ENCODE results near the gene TEKT5.
"Not testable (repeated sequence)": the region's sequence is repeated elsewhere in the genome, so short reads cannot be mapped to it uniquely, and the experiment has no call there.

The TEKT5 gene

DNA sequence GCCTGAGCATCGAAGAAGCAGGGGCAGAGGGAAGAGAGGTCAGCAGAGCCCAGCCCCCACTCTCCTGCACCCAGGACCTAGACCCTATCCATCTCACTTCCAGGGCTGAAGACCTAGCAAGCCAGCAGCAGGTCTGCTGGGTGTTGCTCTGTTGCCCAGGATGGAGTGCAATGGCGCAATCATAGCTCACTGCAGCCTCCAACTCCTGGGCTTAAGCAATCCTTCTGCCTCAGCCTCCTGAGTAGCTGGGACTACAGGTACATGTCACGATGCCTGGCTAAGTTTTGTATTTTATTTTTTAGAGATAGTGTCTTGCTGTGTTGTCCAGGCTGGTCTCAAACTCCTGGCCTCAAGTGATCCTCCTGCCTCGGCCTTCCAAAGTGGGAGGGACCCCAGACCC lies 61.3 kb downstream of the TEKT5 start:
- DNase-seq (ENCODE audit: low read depth in 2 of 2) = not testable (repeated sequence)

DNA sequence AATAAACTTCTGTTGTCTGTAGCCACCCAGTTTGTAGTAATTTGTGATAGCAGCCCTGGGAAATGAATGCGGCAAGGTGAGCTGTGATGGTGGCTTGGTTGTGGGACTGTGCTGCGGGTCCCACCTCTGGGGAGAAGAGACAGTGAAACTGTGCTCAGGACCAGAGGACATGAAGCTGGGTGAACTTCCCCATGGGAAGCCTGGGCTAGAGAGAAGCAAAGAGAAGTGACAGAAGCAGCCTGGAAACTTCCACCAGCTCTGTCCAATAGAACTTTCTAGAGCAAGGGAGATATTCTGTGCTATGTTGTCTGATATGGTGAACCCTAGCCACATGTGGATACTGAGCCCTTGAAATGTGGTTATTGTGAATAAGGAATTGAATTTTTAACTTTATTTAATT lies 62.8 kb downstream of the TEKT5 start:
- no peak for DNase-seq (ENCODE audit: low read depth in 2 of 2)

DNA sequence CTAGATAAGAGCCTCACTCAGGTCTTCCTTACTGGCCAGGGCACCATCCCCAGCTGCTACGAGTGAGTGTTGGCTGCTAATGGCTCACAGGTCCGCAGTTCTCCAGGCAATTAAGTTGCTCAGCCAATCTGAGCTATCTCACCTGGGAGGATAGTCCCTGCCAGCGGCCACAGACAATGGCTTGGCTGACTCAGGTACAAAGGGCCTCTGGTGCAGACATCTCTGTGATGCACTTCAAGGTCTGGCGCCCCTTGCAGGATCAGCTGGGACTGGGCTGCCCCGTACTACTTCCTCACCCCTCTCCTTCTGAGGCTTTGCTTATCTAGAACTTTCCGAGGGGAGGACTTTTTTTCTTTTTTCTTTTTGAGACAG lies 65.2 kb downstream of the TEKT5 start:
- no peak for DNase-seq (ENCODE audit: low read depth in 2 of 2)

DNA sequence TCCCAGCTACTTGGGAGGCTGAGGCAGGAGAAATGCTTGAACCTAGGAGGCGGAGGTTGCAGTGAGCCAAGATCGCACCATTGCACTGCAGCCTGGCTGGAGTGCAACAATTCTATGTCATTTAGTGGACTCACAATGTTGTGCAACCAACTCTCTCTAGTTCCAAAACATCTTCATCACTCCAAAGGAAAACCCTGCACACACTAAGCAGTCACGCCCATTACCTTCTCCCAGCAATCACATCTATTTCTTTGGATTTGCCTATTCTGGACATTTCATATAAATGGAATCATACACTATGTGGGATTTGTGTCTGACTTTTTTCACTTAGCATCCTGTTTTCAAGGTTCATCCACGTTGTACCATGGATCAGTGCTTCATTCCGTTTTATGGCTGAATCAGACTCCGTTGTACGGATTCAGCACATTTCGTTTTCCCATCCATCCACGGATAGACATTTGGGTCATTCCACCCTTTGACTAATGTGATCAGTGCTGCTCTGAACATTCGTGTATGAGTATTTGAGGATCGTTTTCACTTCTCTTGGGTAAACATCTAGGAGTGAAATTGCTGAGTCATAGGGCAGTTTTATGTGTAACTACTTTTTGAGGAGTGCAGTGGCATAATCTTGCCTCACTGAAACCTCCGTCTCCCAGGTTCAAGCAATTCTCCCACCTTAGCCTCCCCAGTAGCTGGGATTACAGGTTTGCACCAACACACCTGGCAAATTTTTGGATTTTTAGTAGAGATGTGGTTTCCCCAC lies 69.0 kb downstream of the TEKT5 start:
- no peak for DNase-seq (ENCODE audit: low read depth in 2 of 2)

DNA sequence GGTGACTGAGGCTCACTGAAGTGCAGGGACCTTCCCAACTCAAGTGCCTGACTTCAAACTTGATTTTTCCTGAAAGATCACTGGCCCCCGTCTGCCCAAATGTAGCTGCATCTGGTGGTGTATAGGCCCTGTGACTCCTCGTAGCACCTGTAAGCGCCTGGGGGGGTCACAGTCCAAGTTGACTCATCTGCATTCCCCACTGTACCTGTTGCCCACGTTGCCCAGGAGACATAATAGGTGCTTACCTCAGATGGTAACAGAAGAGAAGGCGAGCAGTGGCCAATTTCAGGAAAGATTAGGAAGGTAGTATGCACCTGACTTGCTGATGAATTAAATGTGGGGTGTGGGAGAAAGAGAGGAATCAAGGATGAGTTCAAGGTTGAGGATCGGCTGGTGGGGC lies 70.2 kb downstream of the TEKT5 start:
- no peak for DNase-seq (ENCODE audit: low read depth in 2 of 2)

DNA sequence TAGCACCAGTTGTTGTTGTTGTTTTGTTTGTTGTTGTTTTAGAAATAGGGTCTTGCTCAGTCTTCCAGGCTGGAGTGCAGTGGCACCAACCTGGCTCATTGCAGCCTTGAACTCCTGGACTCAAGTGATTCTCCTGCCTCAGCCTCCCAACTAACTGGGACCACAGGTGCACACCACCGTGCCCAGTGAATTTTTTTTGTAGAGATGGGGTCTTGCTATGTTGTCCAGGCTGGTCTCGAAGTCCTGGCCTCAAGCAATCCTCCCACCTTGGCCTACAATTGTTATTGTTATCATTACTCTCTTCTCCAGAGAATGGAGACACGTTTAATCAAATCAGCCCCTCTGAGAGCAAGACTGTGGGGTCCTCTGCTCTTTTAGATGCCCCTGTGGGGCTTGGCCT lies 71.7 kb downstream of the TEKT5 start:
- no peak for DNase-seq (ENCODE audit: low read depth in 2 of 2)

DNA sequence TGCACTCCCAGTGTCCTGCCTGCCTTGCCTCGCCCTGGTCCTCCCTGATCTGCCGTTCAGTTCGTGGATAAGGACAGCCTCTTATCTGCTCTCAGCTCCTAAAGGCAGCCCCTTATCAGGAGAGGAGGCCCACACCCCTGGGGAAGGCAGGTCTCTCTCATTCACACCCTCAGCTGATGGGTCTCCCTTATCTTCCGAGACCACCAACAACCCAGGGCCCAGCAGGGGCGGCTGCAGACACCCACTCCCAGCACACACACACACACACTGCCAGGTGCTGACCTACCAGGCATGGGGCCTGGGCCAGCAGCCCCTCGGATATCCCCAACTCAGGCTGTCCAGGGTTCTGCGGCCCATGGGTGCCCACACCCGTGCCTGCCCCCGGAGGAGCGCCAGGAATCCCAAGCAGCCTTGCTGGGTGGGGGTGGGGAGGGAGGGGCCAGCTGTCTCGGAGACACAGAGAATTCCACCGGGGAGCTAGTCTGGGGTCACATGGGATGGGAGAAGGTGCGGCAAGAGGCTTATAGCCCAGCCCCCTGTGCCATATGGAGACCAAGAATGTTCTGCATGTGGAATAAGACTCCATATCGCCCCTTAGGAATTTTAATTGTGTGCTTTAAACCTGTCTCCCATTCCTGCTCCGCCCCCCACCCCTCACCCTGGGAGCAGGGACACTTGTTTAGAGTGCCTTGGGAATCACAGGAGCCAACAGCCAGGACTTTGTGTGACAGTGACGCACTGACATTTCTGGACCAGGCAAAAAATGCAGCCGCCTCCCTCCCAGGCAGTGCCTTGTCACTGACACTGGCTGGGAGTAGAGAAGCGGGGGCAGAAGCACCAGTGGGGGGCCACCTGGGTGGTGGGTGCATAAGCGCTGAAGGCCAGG lies 72.5 kb downstream of the TEKT5 start:
- no peak for DNase-seq (ENCODE audit: low read depth in 2 of 2)

DNA sequence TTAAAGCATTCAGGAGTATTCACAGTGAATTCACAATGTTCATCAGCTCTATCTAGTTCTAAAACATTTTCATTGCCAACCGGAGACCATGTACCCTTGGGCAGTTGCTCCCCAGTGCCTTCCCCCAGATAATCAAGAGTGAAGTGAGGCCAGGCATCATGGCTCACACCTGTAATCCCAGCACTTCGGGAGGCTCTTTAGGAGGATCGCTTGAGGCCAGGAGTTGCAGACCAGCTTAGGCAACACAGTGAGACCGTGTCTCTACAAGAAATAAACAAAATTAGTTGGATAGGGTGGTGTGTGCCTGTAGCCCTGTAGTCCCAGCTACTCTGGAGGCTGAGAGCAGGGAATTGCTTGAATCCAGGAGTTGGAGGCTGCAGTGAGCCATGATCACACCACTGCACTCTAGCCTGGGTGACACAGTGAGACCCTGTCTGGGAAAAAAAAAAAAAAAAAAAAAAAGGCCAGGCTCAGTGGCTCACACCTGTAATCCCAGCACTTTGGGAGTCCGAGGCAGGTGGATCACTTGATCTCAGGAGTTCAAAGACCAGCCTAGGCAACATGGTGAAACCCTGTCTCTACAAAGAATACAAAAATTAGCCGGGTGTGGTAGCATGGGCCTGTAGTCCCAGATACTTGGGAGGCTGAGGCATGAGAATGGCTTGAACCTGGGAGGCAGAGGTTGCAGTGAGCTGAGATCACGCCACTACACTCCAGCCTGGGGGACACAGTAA lies 73.3 kb downstream of the TEKT5 start:
- DNase-seq (ENCODE audit: low read depth in 2 of 2) = not testable (repeated sequence)

DNA sequence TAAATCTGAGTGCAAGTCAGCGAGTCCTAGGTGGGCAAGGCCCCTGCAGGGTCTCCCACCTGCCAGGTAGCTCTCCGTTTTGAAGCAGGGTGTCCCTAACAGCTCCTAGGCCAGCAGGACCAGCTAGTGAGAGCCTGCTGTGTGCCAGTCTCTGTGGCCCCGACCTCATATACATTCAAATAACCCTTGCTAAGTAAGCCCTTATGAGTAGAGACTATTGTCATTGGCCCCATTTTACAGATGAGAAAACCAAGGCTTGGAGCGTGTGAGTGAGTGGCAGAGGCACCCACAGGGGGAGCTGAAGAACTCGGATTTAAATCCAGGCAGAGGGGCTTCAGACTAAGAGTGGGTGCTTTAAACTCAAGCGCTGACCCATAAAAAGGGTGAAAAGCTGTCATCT lies 74.6 kb downstream of the TEKT5 start:
- DNase-seq (ENCODE audit: low read depth in 2 of 2) = no peak

DNA sequence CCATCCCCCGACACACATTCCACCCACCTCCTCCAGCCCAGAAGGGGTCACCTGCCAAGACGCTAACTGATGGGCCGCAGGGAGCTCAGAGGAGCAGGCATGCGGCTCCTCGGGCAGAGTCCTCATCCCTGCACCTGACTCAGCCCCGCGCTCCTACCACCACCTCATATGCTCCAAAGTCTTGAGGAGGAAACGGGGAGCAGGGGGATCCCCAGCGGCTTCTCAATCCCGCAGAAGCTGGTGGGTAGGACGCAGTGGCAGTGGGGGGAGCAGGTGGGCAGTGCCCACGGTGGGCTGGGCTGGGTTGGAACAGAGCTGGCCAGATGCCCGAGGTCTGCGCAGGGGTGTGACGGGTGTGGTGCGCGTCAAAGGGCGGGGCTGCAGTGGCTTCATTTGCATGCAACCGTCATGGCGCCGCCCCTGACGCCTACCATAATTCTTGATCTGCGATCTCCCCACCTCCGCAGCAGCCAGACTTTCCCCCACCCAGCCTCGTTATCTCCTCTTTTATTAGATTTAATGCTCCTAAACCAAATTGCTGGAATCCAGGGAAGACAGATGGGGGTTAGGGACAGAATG lies 75.4 kb downstream of the TEKT5 start:
- no peak for DNase-seq (ENCODE audit: low read depth in 2 of 2)

DNA sequence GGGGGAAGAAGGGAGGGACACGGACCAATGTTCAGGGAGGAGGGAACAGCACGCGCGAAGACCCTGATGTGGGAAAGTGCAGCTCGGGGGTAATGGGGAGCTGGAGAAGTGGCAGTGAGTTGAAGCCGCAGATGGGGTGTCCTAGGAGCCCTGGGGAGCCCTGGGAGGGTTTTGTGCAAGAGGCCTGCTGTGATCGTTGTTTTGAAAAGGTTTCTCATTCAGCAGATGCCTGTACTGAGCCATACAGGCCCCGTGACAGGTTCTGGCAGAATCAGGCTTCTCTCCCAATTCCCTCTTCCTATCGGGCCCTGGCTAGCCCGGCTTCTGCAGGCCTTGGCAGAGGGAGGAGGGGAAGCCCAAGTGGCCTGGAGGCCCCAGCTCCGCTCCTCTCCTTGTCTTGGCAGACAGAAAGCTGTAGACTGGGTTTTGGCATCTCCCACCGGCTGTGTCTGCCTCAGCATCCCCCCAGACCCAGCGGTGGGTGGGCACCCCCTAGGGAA lies 76.0 kb downstream of the TEKT5 start:
- DNase-seq (ENCODE audit: low read depth in 2 of 2) = no peak

DNA sequence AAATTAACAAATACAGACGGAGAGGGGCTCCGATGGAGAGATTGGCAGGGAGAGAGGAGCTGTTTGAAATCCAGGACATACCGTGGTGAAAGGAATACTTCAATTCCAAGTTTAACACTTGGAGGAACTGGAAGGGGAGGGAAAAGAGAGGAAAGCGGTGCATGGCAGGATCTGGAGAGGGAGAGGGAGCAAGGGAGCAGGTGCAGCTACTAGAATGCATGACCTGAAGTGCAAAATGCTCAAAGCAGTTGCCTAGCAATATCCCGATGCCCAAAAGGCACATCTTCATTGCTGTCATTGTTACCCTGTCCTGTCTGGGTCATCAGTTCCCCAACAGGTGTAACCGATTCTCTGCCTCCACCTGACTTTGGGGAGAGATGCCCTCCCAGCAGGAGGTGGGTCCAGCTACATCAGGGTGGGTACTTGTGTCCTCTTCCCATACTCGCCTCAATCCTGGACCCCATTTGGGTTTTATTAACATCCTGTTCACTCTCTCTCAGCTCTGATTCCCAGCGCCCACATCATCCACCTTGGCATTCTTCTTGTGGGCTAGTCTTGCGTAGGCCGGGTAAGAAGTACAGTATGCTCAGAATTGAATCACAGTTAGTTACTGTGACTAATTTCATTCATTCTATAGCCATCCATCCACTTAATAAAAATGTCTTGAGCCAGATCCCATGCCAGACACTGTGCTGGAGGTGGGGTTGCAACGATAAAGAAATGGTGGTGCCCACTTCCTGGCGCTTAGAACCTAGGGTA lies 76.9 kb downstream of the TEKT5 start:
- DNase-seq (ENCODE audit: low read depth in 2 of 2) = no peak

DNA sequence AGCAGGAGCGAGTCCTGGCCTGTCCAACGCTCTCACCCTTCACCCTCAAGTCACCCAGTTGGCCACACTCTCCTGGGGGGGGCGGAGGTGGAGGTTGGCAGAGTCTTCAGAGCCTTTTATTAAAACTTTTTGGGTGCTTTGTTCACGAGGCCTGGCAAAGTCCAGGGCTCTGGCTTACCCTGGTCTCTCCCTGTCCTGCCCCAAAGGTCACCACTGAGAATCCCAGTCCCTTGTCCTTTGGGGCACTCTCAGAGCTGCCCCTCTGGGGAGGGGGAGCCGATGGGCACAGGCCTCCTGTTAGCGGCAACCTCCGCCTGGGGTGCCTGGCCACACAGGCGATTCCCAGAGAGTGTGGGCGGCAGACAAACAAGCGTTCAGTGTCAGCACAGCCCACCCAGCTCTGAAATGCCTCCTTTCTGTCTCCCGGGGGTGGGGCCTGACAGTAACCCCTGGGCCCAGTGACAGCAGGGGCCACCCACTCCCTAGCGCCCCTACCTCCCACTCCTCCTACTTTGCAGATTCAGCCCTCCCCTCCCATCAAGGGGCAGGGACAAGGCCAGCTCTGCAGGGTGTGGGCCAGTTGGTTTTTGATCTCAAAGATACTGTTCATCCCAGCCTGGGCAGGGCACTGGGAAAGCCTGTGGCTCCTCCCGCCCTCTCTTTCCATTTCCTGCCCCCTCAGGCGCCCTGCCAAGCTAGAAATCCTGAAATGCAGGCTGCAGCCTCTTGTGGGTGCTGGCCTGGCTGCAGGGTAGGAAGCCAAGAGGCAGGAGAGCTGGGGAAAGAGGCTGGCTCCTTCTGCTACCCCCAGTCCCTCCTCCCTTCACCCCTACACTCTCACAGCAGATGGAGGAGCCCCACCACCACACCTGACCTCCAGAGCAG lies 77.7 kb downstream of the TEKT5 start:
- no peak for DNase-seq (ENCODE audit: low read depth in 2 of 2)

DNA sequence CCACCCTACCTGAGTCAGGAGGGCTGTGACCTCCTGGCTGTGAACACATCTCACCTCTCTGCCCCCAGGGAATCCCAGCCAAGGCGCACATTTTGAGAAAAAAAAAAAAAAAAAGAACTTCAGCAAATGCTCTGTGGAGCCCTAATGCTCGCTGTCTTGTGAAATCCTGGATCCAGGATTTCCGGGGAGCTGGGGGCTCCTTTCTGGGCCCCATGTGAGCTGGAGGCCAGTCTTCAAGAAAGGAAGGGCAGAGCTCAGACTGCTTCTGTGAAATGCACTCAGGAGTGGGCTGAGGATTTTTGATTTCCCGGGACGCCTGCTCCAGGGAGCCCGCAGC lies 78.3 kb downstream of the TEKT5 start:
- no peak for DNase-seq (ENCODE audit: low read depth in 2 of 2)

DNA sequence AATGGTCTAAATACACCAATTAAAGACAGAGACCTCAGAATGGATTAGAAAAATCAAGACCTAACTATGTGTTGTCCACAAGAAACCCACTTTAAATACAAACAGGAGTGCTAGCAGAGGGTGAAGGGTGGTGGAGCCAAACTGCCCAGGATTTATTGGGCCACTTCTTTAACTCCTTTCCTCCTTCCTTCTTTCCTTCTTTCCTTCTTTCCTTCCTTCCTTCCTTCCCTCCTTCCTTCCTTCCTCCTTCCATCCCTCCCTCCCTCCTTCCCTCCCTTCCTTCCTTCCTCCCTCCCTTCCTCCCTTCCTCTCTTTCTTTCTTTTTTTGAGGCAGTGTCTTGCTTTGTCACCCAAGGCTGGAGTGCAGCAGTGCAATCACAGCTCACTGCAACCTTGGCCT lies 80.0 kb downstream of the TEKT5 start:
- no peak for DNase-seq (ENCODE audit: low read depth in 2 of 2)

DNA sequence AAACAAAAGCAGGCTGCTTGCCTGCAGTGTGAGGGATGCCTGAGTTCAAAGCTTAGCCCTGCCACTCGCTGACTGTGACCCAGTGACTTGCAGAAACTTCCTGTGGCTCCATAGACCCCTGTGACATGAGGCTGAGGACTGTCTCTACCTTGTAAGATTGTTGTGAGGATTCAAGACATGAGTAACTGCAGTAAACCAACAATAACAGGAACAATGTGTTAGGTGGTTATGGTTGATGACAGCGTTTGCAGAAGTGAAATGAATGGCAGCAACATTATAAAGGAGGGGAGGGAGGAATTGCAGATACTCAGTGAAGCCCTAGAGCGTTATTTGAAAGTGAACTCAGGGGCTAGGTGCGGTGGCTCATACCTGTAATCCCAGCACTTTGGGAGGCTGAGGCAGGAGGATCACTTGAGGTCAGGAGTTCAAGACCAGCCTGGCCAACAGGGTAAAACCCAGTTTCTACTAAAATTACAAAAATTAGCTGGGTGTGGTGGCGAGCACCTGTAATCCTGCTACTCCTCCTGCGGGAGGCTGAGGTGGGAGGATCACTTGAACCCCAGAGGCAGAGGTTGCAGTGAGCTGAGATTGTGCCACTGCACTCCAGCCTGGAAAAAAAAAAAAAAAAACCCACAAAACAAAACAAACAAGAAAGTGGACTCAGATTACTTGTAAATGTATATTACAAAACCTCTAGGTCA lies 80.8 kb downstream of the TEKT5 start:
- no peak for DNase-seq (ENCODE audit: low read depth in 2 of 2)

DNA sequence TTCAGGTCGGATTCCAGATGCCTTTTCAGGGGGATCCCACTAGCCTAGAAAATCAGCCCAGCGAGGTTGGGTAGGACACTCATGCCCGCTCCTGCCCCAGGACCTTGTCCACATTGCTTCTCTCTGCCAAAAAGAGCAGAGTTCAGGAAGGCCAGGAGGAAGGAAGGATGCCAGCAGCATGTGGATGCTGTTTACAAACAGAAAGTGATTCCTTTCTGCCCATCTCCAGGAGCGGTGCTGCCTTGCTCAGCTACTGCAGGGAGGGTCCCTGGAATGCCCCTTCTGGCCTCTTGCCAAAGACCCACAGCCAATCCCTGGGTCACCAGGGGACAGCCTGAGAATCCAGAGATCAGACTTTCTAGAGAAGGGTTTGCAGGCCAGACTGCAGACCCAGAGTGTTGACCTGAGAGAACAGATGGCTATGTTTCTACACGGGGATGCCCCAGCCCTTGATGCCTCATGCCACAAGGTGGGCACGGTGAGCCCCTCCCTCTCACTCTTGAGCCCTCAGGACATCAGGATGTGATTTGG lies 82.0 kb downstream of the TEKT5 start:
- DNase-seq (ENCODE audit: low read depth in 2 of 2) = no peak

DNA sequence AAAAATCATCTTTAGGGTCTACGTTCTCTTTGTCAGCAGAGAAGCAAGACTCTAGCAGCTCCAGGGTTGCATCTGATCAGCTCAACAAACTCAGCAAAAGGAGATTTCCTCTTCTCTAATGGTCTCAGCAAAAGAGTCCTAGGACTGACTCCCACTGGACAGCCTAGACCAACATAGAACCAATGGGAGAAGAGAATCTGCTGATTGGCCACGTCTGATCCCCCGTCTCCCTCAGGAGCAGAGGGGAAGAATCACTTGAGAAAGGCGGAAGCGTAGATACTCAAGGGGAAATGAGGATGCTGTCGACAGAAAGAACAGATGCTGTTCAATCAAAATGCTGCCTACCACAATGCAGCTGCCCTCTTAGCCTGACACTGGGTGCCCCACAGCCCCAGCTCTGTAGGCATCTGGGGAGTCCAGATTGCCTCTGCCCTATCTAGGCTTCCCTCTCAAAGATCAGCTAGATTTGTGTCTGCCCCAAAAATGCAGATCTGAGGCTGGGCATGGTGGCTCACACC lies 82.8 kb downstream of the TEKT5 start:
- no peak for DNase-seq (ENCODE audit: low read depth in 2 of 2)

DNA sequence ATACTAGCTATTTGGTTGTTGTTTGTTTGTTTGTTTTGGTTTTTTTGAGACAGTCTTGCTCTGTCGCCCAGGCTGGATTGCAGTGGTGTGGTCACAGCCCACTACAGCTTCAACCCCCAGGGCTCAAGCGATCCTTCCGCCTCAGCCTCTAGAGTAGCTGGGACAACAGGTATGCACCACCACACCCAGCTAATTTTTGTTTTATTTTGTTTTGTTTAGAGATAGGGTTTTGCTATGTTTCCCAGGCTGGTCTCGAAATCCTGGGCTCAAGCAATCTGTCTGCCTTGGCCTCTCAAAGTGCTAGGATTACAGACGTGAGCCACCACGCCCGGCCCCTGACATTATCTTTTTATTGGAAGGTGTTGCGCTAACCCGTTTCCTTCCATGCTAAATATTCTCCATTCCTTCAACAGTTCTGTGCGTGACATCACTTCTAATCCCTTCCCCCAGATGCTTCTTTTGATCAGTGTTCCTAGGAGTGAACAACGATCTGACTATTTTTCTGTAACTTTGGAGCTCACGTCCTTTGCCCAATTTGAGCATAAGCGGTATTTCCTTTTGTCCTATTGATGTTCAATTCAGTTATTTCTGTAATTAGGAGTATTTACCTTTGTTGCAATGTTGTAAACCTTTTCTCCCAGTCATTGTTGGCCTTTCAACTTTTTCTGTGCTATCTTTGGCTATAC lies 84.1 kb downstream of the TEKT5 start:
- no peak for DNase-seq (ENCODE audit: low read depth in 2 of 2)
